H9 (cell line): ENCODE results near the gene THY1. TPM values are rescaled to one million over a fixed set of nuclear protein-coding genes. Genes with fewer than 3 reads are reported as not detected.

Experiments used
- DNase-seq: peaks from one replicate; pipeline ENCODE4 v3.0.0-alpha.2; 2017
- H2AFZ ChIP-seq: one replicate; pipeline ENCODE4 v1.6.1; 2013; ENCODE audit warnings: mild to moderate bottlenecking, low read length, control low read depth, moderate library complexity
- H2AK5ac ChIP-seq: 2 replicates; pipeline ENCODE4 v1.6.1; 2013; ENCODE audit warnings: low read length, control low read depth, mixed read lengths; ENCODE audit not compliant: insufficient read length
- H2BK120ac ChIP-seq: one replicate; pipeline ENCODE4 v1.6.1; 2013; ENCODE audit warnings: low read depth, mild to moderate bottlenecking, low read length, control low read depth, inconsistent platforms; ENCODE audit not compliant: poor library complexity, severe bottlenecking
- H2BK12ac ChIP-seq: 2 replicates; pipeline ENCODE4 v1.6.1; 2013; ENCODE audit warnings: low read length, control low read depth, mixed read lengths, low read depth; ENCODE audit not compliant: insufficient read length
- H2BK15ac ChIP-seq: 2 replicates; pipeline ENCODE4 v1.6.1; 2013; ENCODE audit warnings: low read depth, low read length, control low read depth
- H2BK20ac ChIP-seq: one replicate; pipeline ENCODE4 v1.6.1; 2013; ENCODE audit warnings: low read depth, mild to moderate bottlenecking, low read length, control low read depth, inconsistent platforms; ENCODE audit not compliant: poor library complexity, severe bottlenecking
- H2BK5ac ChIP-seq: 2 replicates; pipeline ENCODE4 v1.6.1; 2013; ENCODE audit warnings: low read length, control low read depth, mixed read lengths; ENCODE audit not compliant: insufficient read length
- H3K14ac ChIP-seq: 2 replicates; pipeline ENCODE4 v1.6.1; 2013; ENCODE audit warnings: low read length, control low read depth; ENCODE audit not compliant: insufficient read depth
- H3K18ac ChIP-seq: 2 replicates; pipeline ENCODE4 v1.6.1; 2013; ENCODE audit warnings: low read depth, mild to moderate bottlenecking, mixed read lengths, low read length, control low read depth; ENCODE audit not compliant: insufficient read length
- H3K23ac ChIP-seq: 2 replicates; pipeline ENCODE4 v1.6.1; 2013; ENCODE audit warnings: low read length, control low read depth, mixed read lengths, low read depth; ENCODE audit not compliant: insufficient read length
- H3K23me2 ChIP-seq: 2 replicates; pipeline ENCODE4 v1.6.1; 2013; ENCODE audit warnings: low read depth, mild to moderate bottlenecking, mixed read lengths, low read length, control low read depth; ENCODE audit not compliant: insufficient read length, poor library complexity, severe bottlenecking
- H3K27ac ChIP-seq: 2 replicates; pipeline ENCODE4 v1.5.1; 2013; ENCODE audit warnings: low read length, control low read depth, mixed read lengths, low read depth; ENCODE audit not compliant: insufficient read length
- H3K27me3 ChIP-seq: 2 replicates; pipeline ENCODE4 v1.6.1; 2013; ENCODE audit warnings: low read length, control low read depth, inconsistent platforms; ENCODE audit not compliant: insufficient read depth
- H3K4ac ChIP-seq: 2 replicates; pipeline ENCODE4 v1.6.1; 2013; ENCODE audit warnings: low read depth, mild to moderate bottlenecking, control low read depth, inconsistent platforms, low read length, moderate library complexity
- H3K4me1 ChIP-seq: 2 replicates; pipeline ENCODE4 v1.6.1; 2013; ENCODE audit warnings: low read length, control low read depth, inconsistent platforms; ENCODE audit not compliant: insufficient read depth
- H3K4me2 ChIP-seq: 2 replicates; pipeline ENCODE4 v1.6.1; 2013; ENCODE audit warnings: low read length, control low read depth, mixed read lengths; ENCODE audit not compliant: insufficient read length, insufficient read depth
- H3K56ac ChIP-seq: 2 replicates; pipeline ENCODE4 v1.6.1; 2013; ENCODE audit warnings: low read depth, mild to moderate bottlenecking, mixed read lengths, low read length, control low read depth; ENCODE audit not compliant: insufficient read length
- H3K79me1 ChIP-seq: 2 replicates; pipeline ENCODE4 v1.6.1; 2013; ENCODE audit warnings: low read depth, mild to moderate bottlenecking, moderate library complexity, low read length, control low read depth, inconsistent platforms; ENCODE audit not compliant: insufficient read depth, poor library complexity, severe bottlenecking
- H3K79me2 ChIP-seq: 2 replicates; pipeline ENCODE4 v1.6.1; 2013; ENCODE audit warnings: low read length, control low read depth, inconsistent platforms; ENCODE audit not compliant: insufficient read depth
- H3K9ac ChIP-seq: 2 replicates; pipeline ENCODE4 v1.6.1; 2013; ENCODE audit warnings: low read length, control low read depth, mixed read lengths; ENCODE audit not compliant: insufficient read length; ENCODE audit errors: extremely low read depth
- H3K9me3 ChIP-seq: one replicate; pipeline ENCODE4 v1.6.1; 2013; ENCODE audit warnings: low read depth, low read length, inconsistent platforms; ENCODE audit not compliant: control insufficient read depth
- H3T11ph ChIP-seq: one replicate; pipeline ENCODE4 v1.6.1; 2013; ENCODE audit warnings: mild to moderate bottlenecking, low read length, control low read depth, inconsistent platforms
- H4K20me1 ChIP-seq: one replicate; pipeline ENCODE4 v1.6.1; 2013; ENCODE audit not compliant: control insufficient read depth, insufficient read length, insufficient read depth
- H4K5ac ChIP-seq: 2 replicates; pipeline ENCODE4 v1.6.1; 2013; ENCODE audit warnings: low read depth, mild to moderate bottlenecking, mixed read lengths, low read length, control low read depth; ENCODE audit not compliant: insufficient read length
- H4K8ac ChIP-seq: replicated peaks from 2 replicates; pipeline ENCODE4 v1.6.1; 2013; ENCODE audit warnings: low read length, control low read depth, mixed read lengths, low read depth; ENCODE audit not compliant: insufficient read length
- H4K91ac ChIP-seq: 2 replicates; pipeline ENCODE4 v1.6.1; 2013; ENCODE audit warnings: low read depth, mild to moderate bottlenecking, moderate library complexity, mixed read lengths, low read length, control low read depth; ENCODE audit not compliant: insufficient read length
- H3K27ac Mint-ChIP-seq, 3 experiments: 2 replicates in 2 of 3; 3 replicates in 1 of 3; pipeline ENCODE4 v1.8.0; 2020 to 2021; ENCODE audit warnings: mixed read lengths in 3 of 3, mild to moderate bottlenecking in 1 of 3, moderate library complexity in 1 of 3
- H3K27me3 Mint-ChIP-seq: 2 replicates; pipeline ENCODE4 v1.8.0; 2021; ENCODE audit warnings: low read depth, mild to moderate bottlenecking, moderate library complexity, mixed read lengths
- H3K36me3 Mint-ChIP-seq, 3 experiments: 2 replicates in 2 of 3; 3 replicates in 1 of 3; pipeline ENCODE4 v1.8.0; 2020 to 2021; ENCODE audit warnings: low read depth in 3 of 3, mixed read lengths in 3 of 3; ENCODE audit not compliant: insufficient read depth in 1 of 3
- H3K4me1 Mint-ChIP-seq, 2 experiments: 2 replicates each; pipeline ENCODE4 v1.8.0; 2020; ENCODE audit warnings: mixed read lengths in 2 of 2
- H3K4me3 Mint-ChIP-seq, 2 experiments: 2 replicates in 1 of 2; 3 replicates in 1 of 2; pipeline ENCODE4 v1.8.0; 2020 to 2021; ENCODE audit warnings: mild to moderate bottlenecking in 2 of 2, mixed read lengths in 2 of 2, moderate library complexity in 1 of 2
- H3K9me3 Mint-ChIP-seq, 2 experiments: 2 replicates in 1 of 2; 3 replicates in 1 of 2; pipeline ENCODE4 v1.8.0; 2020; ENCODE audit warnings: mild to moderate bottlenecking in 2 of 2, mixed read lengths in 2 of 2, moderate library complexity in 1 of 2
- CTCF ChIP-seq: fragments of 200-600 bp; sonication (generic); conservative IDR thresholded peaks from 3 replicates; pipeline ENCODE4 v1.8.0; 2021; ENCODE audit warnings: antibody characterized with exemption, mild to moderate bottlenecking
- WGBS: extraction: QIAGEN DNeasy Blood & Tissue Kit; methylation state at CpG from one replicate; pipeline ENCODE4 v1.1.7; 2013; ENCODE audit warnings: missing lambda C conversion rate, low lambda C conversion rate, mixed read lengths; ENCODE audit not compliant: insufficient read length; ENCODE audit errors: extremely low coverage; 5-methylcytosine and 5-hydroxymethylcytosine counted together
- total RNA-seq: library from RNA; stranded (reverse); gene quantifications from 2 replicates; pipeline ENCODE4 v1.2.1, GENCODE V29; 2021

THY1 gene
- total RNA-seq, 1 experiment from 2014 or later: 176 TPM

GRCh38 chr11:119448380-119448779 lies 25.4 kb upstream of the THY1 start:
- Histone ChIP-seq H3T11ph (no peak overlapping the region), H2BK5ac (no peak overlapping the region), H3K27ac (no peak overlapping the region), H3K4ac (no peak overlapping the region), H4K8ac (no peak overlapping the region), H2BK20ac (no peak overlapping the region), H2BK12ac (no peak overlapping the region), H2BK120ac (no peak overlapping the region), H3K9me3 (no peaks in the 10 kb centered on the region), H3K79me1 (no peaks in the 10 kb centered on the region), H4K5ac (no peak overlapping the region), H3K23ac (no peak overlapping the region), H2AK5ac (no peak overlapping the region), H4K91ac (no peak overlapping the region), H2AFZ (no peak overlapping the region), H3K4me1 (no peaks in the 10 kb centered on the region), H3K27me3 (no peaks in the 10 kb centered on the region), H3K9ac (no peak overlapping the region), H3K23me2 (no peaks in the 10 kb centered on the region), H2BK15ac (no peak overlapping the region), H3K18ac (no peak overlapping the region), H3K79me2 (no peaks in the 10 kb centered on the region), H3K56ac (no peak overlapping the region), H3K4me2 (no peak overlapping the region), H3K14ac (no peak overlapping the region), H4K20me1 (no peaks in the 10 kb centered on the region)
- no peak for TF ChIP-seq CTCF
- WGBS: no CpG with 5 or more reads among the region's 4 CpGs
- no peak overlapping the region for H3K4me3 Mint-ChIP-seq
- DNase-seq: no peak
- peaks cover 3% of the 10 kb centered on the region for H3K27me3 Mint-ChIP-seq
- no peak overlapping the region for H3K27ac Mint-ChIP-seq
- H3K9me3 Mint-ChIP-seq: no peaks in the 10 kb centered on the region
- H3K36me3 Mint-ChIP-seq: no peaks in the 10 kb centered on the region
- peaks cover 7 to 8% of the 10 kb centered on the region in 2 experiments for H3K4me1 Mint-ChIP-seq
